Measurements from ENCODE around the gene PLXDC1. TPM values are rescaled to one million over a fixed set of nuclear protein-coding genes. Genes with fewer than 3 reads are reported as not detected.

PLXDC1 gene
- total RNA-seq, 4 donors from 2014 or later, result 6.5 to 21.6 (median 9.1) TPM

- ATAC-seq (ENCODE audit: low FRiP score) (no peak), DNase-seq (ENCODE audit: low spot score) (no peak)
- TF ChIP-seq CTCF (IDR thresholded peaks at IDR 0.05), result no peak
Observed at GRCh38 chr17:39099663-39100286, 51.7 kb downstream of the PLXDC1 start.

- ATAC-seq (ENCODE audit: low FRiP score), result no peak
- no peak for TF ChIP-seq CTCF (IDR thresholded peaks at IDR 0.05)
- DNase-seq (ENCODE audit: low spot score), result no peak
Observed at GRCh38 chr17:39098588-39098987, 52.8 kb downstream of the PLXDC1 start.

- DNase-seq (ENCODE audit: low spot score), result no peak
- no peak for TF ChIP-seq CTCF (IDR thresholded peaks at IDR 0.05)
- ATAC-seq (ENCODE audit: low FRiP score), result no peak
Observed at GRCh38 chr17:39097537-39097936, 53.9 kb downstream of the PLXDC1 start.

- no peak for ATAC-seq (ENCODE audit: low FRiP score)
- DNase-seq (ENCODE audit: low spot score), result no peak
- no peak for TF ChIP-seq CTCF (IDR thresholded peaks at IDR 0.05)
Observed at GRCh38 chr17:39097150-39097519, 54.3 kb downstream of the PLXDC1 start.

GRCh38 chr17:39096508-39097149 lies 54.8 kb downstream of the PLXDC1 start:
- no peak for DNase-seq (ENCODE audit: low spot score)
- TF ChIP-seq CTCF (IDR thresholded peaks at IDR 0.05), result no peak
- no peak for ATAC-seq (ENCODE audit: low FRiP score)

GRCh38 chr17:39095309-39095686 lies 56.1 kb downstream of the PLXDC1 start:
- no peak for DNase-seq (ENCODE audit: low spot score)
- TF ChIP-seq CTCF (IDR thresholded peaks at IDR 0.05), result no peak
- no peak for ATAC-seq (ENCODE audit: low FRiP score)

Data from omental fat pad (tissue), 4 donors.